ENCODE measurements around the gene NRXN3. TPM values are rescaled to one million over a fixed set of nuclear protein-coding genes. Genes with fewer than 3 reads are reported as not detected.

The NRXN3 gene
- total RNA-seq, 1 donor from 2014 or later: 11.4 TPM

DNA sequence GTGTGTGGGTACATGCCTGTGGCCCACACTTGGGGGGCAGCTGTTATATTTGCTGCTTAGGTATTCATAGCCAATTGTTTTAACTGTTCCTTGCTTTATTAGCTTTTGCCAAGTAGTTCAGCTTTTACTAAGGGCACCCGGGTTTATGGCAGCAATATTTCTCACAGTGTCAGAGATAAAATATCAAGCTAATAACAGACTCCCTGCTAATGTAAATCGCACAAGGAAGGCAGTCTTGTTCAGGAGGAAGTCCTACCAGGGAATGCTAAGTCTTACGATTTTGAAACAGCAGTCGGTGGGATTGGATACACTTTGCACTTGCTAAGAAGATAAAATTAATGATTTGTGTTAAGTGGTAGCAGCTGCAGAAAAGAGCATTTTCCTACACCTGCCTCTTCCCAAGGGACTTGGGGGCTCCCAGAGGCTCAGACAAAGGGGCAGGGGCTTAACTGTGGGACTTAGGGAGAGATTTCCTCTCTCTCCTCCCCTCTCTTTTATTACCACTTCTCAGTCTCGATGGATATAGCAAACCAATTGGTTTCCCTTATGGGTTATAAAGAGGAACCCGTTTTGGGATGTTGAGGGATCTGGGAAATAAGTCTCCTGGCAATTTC, 175.1 kb downstream of the NRXN3 start:
- H3K9me3 Mint-ChIP-seq: no peaks in the 10 kb centered on the region
- no peak overlapping the region for H3K27ac Mint-ChIP-seq
- H3K36me3 Mint-ChIP-seq: no peaks in the 10 kb centered on the region
- TF ChIP-seq, protein P1, sequence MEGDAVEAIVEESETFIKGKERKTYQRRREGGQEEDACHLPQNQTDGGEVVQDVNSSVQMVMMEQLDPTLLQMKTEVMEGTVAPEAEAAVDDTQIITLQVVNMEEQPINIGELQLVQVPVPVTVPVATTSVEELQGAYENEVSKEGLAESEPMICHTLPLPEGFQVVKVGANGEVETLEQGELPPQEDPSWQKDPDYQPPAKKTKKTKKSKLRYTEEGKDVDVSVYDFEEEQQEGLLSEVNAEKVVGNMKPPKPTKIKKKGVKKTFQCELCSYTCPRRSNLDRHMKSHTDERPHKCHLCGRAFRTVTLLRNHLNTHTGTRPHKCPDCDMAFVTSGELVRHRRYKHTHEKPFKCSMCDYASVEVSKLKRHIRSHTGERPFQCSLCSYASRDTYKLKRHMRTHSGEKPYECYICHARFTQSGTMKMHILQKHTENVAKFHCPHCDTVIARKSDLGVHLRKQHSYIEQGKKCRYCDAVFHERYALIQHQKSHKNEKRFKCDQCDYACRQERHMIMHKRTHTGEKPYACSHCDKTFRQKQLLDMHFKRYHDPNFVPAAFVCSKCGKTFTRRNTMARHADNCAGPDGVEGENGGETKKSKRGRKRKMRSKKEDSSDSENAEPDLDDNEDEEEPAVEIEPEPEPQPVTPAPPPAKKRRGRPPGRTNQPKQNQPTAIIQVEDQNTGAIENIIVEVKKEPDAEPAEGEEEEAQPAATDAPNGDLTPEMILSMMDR (IDR thresholded peaks at IDR 0.05; ENCODE audit: unreplicated experiment): no peak
- DNase-seq (ENCODE audit: low spot score in 2 of 2, unreplicated experiment in 2 of 2): no peak
- no peaks in the 10 kb centered on the region for H3K4me1 Mint-ChIP-seq
- no peak overlapping the region for H3K4me3 Mint-ChIP-seq
- H3K27me3 Mint-ChIP-seq (ENCODE audit: low read depth): peaks cover 21% of the 10 kb centered on the region

DNA sequence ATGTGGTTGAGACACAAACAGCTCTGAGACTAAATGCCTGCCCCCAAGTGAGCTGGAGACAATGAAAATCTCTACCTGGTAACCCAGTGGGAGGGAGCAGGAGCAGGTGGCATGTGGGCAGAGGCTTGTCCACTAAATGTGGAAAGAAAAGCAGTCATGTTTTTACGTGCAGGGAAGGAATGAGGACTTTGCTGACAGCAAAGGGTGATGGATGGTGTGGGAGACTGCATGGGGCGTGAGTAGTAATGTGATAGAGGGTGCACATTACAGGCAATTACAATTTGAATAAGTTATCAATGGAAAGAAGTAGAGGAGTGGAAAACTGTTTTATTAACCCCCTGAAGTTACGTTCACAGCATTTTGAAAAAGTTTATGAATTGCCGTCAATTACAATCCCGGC, 176.6 kb downstream of the NRXN3 start:
- TF ChIP-seq, protein P1 (IDR thresholded peaks at IDR 0.05; ENCODE audit: unreplicated experiment): no peak
- H3K4me3 Mint-ChIP-seq: no peak overlapping the region
- H3K27me3 Mint-ChIP-seq (ENCODE audit: low read depth): peaks cover 18% of the 10 kb centered on the region
- DNase-seq (ENCODE audit: low spot score in 2 of 2, unreplicated experiment in 2 of 2): no peak
- no peaks in the 10 kb centered on the region for H3K9me3 Mint-ChIP-seq
- no peak overlapping the region for H3K27ac Mint-ChIP-seq
- no peaks in the 10 kb centered on the region for H3K4me1 Mint-ChIP-seq
- H3K36me3 Mint-ChIP-seq: no peaks in the 10 kb centered on the region

DNA sequence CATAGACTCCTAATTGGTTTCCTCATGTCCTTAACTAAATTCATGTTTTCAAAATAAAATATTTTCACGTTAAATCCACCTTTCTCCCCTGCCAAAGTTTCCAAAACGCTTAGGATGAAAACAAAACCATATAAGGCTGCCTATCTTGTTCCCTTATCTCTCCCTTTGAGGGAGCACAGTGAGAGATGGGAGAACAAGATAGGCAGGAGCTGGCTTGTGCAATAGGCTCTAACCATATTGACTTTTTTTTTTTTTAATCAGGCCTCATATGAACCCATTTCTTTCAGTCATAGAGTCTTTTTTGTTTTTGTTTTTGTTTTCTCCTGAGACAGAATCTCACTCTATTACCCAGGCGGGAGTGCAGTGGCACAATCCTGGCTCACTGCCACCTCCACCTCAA, 184.9 kb downstream of the NRXN3 start:
- TF ChIP-seq, protein P1 (IDR thresholded peaks at IDR 0.05; ENCODE audit: unreplicated experiment): no peak
- Mint-ChIP-seq H3K27ac (no peak overlapping the region), H3K4me3 (no peak overlapping the region), H3K4me1 (no peaks in the 10 kb centered on the region), H3K36me3 (no peaks in the 10 kb centered on the region), H3K27me3 (ENCODE audit: low read depth) (peaks cover 16% of the 10 kb centered on the region), H3K9me3 (no peaks in the 10 kb centered on the region)
- DNase-seq (ENCODE audit: low spot score in 2 of 2, unreplicated experiment in 2 of 2): no peak

DNA sequence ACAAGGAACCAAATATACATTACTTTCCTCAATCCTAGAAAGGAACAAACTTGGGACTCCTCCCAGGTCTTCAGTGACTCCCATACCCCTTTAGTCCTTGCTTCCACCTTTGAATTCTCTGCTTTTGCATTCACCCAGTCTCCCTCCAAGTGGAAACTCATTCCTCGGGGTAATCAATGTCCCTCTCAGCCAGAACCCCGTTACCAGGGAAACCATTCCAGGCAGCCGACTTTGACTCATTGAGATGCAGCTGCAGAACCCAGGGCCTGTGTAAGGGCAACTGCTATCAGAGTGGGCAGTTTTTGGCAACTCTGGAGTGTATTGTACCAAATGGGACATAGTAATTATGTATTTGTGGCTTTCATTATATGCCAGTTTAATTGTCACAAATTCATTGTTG, 186.2 kb downstream of the NRXN3 start:
- no peak overlapping the region for H3K4me3 Mint-ChIP-seq
- H3K36me3 Mint-ChIP-seq: no peaks in the 10 kb centered on the region
- no peak overlapping the region for H3K27ac Mint-ChIP-seq
- H3K4me1 Mint-ChIP-seq: no peaks in the 10 kb centered on the region
- TF ChIP-seq, protein P1 (IDR thresholded peaks at IDR 0.05; ENCODE audit: unreplicated experiment): no peak
- peaks cover 16% of the 10 kb centered on the region for H3K27me3 Mint-ChIP-seq (ENCODE audit: low read depth)
- no peaks in the 10 kb centered on the region for H3K9me3 Mint-ChIP-seq
- no peak for DNase-seq (ENCODE audit: low spot score in 2 of 2, unreplicated experiment in 2 of 2)

DNA sequence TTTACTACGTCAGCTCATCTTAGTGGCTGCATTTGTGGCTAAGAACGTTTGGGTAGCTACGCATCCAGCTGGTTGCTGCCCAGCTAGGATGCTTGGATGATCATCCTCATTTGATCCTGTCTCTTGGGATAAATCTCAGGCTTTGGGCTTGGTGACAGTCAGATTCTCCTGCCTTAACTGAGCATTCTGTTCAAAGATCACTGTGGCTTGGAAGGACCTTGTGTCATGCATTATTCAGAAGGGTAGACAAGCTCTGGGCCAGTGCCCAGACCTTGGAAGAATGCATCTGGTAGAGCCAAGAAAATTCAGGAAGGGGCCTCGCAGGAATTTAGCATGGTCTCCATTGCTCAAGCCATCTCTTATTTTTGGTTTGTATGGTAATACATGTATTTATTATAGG, 188.4 kb downstream of the NRXN3 start:
- TF ChIP-seq, protein P1 (IDR thresholded peaks at IDR 0.05; ENCODE audit: unreplicated experiment): no peak
- H3K27ac Mint-ChIP-seq: no peak overlapping the region
- no peaks in the 10 kb centered on the region for H3K9me3 Mint-ChIP-seq
- no peaks in the 10 kb centered on the region for H3K36me3 Mint-ChIP-seq
- peaks cover 11% of the 10 kb centered on the region for H3K27me3 Mint-ChIP-seq (ENCODE audit: low read depth)
- no peak overlapping the region for H3K4me3 Mint-ChIP-seq
- no peak for DNase-seq (ENCODE audit: low spot score in 2 of 2, unreplicated experiment in 2 of 2)
- no peaks in the 10 kb centered on the region for H3K4me1 Mint-ChIP-seq

DNA sequence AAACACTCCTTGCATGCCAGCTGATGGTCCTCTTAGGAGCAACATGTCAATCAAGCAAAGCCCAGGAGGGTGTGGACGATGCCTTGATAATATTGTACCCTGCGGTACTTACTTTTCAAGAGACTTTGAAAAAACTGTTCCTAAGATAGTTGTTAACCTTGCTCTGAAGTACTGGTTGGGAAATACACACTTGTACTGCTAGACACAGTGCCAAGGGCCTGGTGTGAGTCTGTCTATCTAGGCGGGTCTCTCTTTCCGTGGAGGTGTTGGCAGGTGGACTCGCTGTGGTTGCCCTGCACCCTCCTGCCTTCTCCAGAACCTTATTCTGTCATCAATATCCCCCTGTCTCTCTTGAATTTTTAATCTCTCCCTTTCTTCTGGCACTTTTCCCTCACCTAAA, 189.4 kb downstream of the NRXN3 start:
- H3K4me1 Mint-ChIP-seq: no peaks in the 10 kb centered on the region
- no peak for DNase-seq (ENCODE audit: low spot score in 2 of 2, unreplicated experiment in 2 of 2)
- no peaks in the 10 kb centered on the region for H3K36me3 Mint-ChIP-seq
- peaks cover 11% of the 10 kb centered on the region for H3K27me3 Mint-ChIP-seq (ENCODE audit: low read depth)
- no peaks in the 10 kb centered on the region for H3K9me3 Mint-ChIP-seq
- no peak overlapping the region for H3K4me3 Mint-ChIP-seq
- no peak overlapping the region for H3K27ac Mint-ChIP-seq
- TF ChIP-seq, protein P1 (IDR thresholded peaks at IDR 0.05; ENCODE audit: unreplicated experiment): no peak

Measured in mesothelial cell of epicardium (in vitro differentiated cells).